Bronchial epithelial cell (primary cell): Measurements from ENCODE around the gene TMEM117. TPM values are rescaled to one million over a fixed set of nuclear protein-coding genes. Genes with fewer than 3 reads are reported as not detected.
A peak's percentile ranks its signal among the peaks of the same experiment; 100 is the strongest.

Experiments used
- DNase-seq: peaks from one replicate; pipeline ENCODE4 v3.0.0-alpha.2; 2010; ENCODE audit warnings: low read depth
- FAIRE-seq: peaks from 2 replicates; lab custom pipeline; 2011; peaks lifted over from hg19 to GRCh38; lab: Jason Lieb, UNC
- H3K27me3 ChIP-seq: 2 replicates; pipeline ENCODE4 v1.5.1; 2011; ENCODE audit warnings: low read length; ENCODE audit not compliant: control insufficient read depth, insufficient read depth
- H3K36me3 ChIP-seq: 2 replicates; pipeline ENCODE4 v1.5.1; 2011; ENCODE audit warnings: low read length; ENCODE audit not compliant: control insufficient read depth, insufficient read depth
- H3K4me3 ChIP-seq: 2 replicates; pipeline ENCODE4 v1.5.1; 2011; ENCODE audit warnings: mild to moderate bottlenecking, low read depth, low read length, control low read depth
- total RNA-seq: library from RNA; depleted of rRNA; stranded (reverse); fragments of >200 nt; gene quantifications from 2 replicates; pipeline ENCODE4 v1.2.1, GENCODE V29; 2014
- TF ChIP-seq, protein P1 (sequence below): IDR thresholded peaks from 2 replicates; pipeline ENCODE4 v1.5.1; 2011; ENCODE audit warnings: mild to moderate bottlenecking, moderate library complexity, low read length, control low read depth, inconsistent platforms; ENCODE audit not compliant: insufficient read depth, severe bottlenecking

Gene TMEM117
- total RNA-seq, 1 donor from 2014 or later = 6.6 TPM

GRCh38 chr12:43903686-43904085, 67.8 kb downstream of the TMEM117 start:
- Histone ChIP-seq H3K36me3 (no peaks in the 10 kb centered on the region), H3K27me3 (no peaks in the 10 kb centered on the region), H3K4me3 (no peak overlapping the region)
- FAIRE-seq (no peak), DNase-seq (no peak)
- TF ChIP-seq, protein P1, sequence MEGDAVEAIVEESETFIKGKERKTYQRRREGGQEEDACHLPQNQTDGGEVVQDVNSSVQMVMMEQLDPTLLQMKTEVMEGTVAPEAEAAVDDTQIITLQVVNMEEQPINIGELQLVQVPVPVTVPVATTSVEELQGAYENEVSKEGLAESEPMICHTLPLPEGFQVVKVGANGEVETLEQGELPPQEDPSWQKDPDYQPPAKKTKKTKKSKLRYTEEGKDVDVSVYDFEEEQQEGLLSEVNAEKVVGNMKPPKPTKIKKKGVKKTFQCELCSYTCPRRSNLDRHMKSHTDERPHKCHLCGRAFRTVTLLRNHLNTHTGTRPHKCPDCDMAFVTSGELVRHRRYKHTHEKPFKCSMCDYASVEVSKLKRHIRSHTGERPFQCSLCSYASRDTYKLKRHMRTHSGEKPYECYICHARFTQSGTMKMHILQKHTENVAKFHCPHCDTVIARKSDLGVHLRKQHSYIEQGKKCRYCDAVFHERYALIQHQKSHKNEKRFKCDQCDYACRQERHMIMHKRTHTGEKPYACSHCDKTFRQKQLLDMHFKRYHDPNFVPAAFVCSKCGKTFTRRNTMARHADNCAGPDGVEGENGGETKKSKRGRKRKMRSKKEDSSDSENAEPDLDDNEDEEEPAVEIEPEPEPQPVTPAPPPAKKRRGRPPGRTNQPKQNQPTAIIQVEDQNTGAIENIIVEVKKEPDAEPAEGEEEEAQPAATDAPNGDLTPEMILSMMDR = no peak

GRCh38 chr12:43912859-43913258, 77.0 kb downstream of the TMEM117 start:
- Histone ChIP-seq H3K36me3 (no peaks in the 10 kb centered on the region), H3K4me3 (no peak overlapping the region), H3K27me3 (no peaks in the 10 kb centered on the region)
- DNase-seq (no peak), FAIRE-seq (no peak)
- TF ChIP-seq, protein P1 = no peak

- DNase-seq (no peak), FAIRE-seq (no peak)
- no peaks in the 10 kb centered on the region for H3K36me3 ChIP-seq
- H3K27me3 ChIP-seq = no peaks in the 10 kb centered on the region
- H3K4me3 ChIP-seq = no peak overlapping the region
- TF ChIP-seq, protein P1 = no peak
Observed at GRCh38 chr12:43914391-43914790, 78.5 kb downstream of the TMEM117 start.

GRCh38 chr12:43914923-43915468, 79.1 kb downstream of the TMEM117 start:
- no peaks in the 10 kb centered on the region for H3K27me3 ChIP-seq
- no peak overlapping the region for H3K4me3 ChIP-seq
- FAIRE-seq = no peak
- peak; percentile 18 for DNase-seq
- TF ChIP-seq, protein P1 = peak; percentile 19
- H3K36me3 ChIP-seq = no peaks in the 10 kb centered on the region

DNA sequence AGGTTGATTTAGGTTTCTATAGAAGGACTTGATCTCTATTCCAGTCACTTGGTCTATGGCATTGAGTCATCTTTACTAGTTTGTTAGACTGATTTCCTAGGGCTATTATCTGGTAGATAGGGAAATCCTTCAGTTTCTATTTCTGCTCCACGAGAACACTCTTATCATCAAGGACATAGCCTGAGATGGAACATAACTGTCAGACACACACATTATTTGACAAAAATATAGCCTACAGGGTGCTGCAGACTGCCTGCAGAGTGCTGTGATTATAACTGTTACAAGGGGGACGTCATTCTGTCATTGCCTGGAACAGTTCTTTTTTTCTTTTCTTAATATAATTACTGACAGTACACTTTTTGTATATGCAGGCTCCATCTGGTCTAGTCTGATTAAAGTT, 82.0 kb downstream of the TMEM117 start:
- TF ChIP-seq, protein P1 = no peak
- no peak overlapping the region for H3K4me3 ChIP-seq
- no peaks in the 10 kb centered on the region for H3K27me3 ChIP-seq
- FAIRE-seq (no peak), DNase-seq (no peak)
- no peaks in the 10 kb centered on the region for H3K36me3 ChIP-seq

GRCh38 chr12:43921666-43922337, 85.9 kb downstream of the TMEM117 start:
- no peak for DNase-seq
- Histone ChIP-seq H3K27me3 (no peaks in the 10 kb centered on the region), H3K4me3 (no peak overlapping the region), H3K36me3 (no peaks in the 10 kb centered on the region)
- no peak for FAIRE-seq
- TF ChIP-seq, protein P1 = no peak
